HG02759 (cell line): ENCODE data around the gene CDKN2C.

ENCODE experiments used
- ATAC-seq: cut with Tn5 transposase; IDR thresholded peaks from one replicate; pipeline ENCODE4 v1.9.1; 2021; ENCODE audit warnings: mild to moderate bottlenecking, moderate library complexity; ENCODE audit not compliant: unreplicated experiment

CDKN2C gene

DNA sequence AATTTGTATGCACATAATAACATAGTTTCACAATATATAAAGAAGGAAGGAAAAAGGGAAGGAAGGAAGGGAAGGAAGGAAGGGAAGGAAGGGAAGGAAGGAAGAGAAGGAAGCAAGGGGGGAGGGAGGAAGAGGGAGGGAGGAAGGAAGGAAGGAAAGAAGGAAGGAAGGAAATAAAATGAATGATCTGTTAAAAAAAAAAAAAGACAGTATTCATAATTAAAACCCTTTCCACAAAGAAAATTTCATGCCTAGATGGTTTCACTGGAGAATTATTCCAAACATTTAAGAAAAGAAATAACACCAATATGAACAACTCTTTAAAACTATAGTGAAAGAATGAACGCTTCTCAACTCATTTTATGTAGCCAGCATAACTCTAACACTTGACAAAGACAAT, 44.8 kb downstream of the CDKN2C start:
- no peak for ATAC-seq

DNA sequence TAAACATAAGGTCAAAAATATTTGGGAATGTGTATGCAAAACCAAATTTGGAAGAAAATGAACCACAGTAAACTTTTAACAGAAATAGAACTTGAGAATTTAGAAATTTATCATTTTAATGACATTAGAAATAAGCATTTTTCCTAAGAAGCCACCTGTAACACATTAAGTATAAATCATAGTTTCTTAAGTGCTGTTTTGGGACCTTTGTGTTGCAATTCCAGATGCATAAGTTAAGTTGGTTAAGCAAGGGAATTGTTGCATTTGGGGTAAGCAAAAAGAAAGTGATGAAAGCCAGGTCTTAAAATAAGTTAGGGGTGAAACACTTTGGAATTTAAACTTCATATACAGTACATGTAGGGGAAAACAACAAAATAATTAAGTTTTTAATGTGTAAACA, 49.8 kb downstream of the CDKN2C start:
- no peak for ATAC-seq
